Osteoblast (primary cell): ENCODE data around the gene MID1. TPM values are rescaled to one million over a fixed set of nuclear protein-coding genes. Genes with fewer than 3 reads are reported as not detected.
"Not testable (repeated sequence)": the region's sequence is repeated elsewhere in the genome, so short reads cannot be mapped to it uniquely, and the experiment has no call there.

ENCODE experiments used
- DNase-seq: peaks from one replicate; pipeline ENCODE4 v3.0.0; 2011; ENCODE audit warnings: low spot score, mixed read lengths; ENCODE audit not compliant: insufficient read length; ENCODE audit errors: missing footprints
- H2AFZ ChIP-seq: 2 replicates; pipeline ENCODE4 v1.6.0; 2011; ENCODE audit warnings: mild to moderate bottlenecking, low read length
- H3K27ac ChIP-seq: 2 replicates; pipeline ENCODE4 v1.5.1; 2011; ENCODE audit warnings: mild to moderate bottlenecking, low read depth, low read length, moderate library complexity
- H3K27me3 ChIP-seq: 2 replicates; pipeline ENCODE4 v1.6.0; 2012; ENCODE audit warnings: mild to moderate bottlenecking, control low read depth, inconsistent platforms, low read length, moderate library complexity; ENCODE audit not compliant: insufficient read depth
- H3K36me3 ChIP-seq: 2 replicates; pipeline ENCODE4 v1.5.1; 2011; ENCODE audit warnings: mild to moderate bottlenecking, low read length, control low read depth, moderate library complexity; ENCODE audit not compliant: insufficient read depth
- H3K4me1 ChIP-seq: 2 replicates; pipeline ENCODE4 v1.5.1; 2011; ENCODE audit warnings: mild to moderate bottlenecking, low read length, control low read depth, moderate library complexity; ENCODE audit not compliant: insufficient read depth
- H3K4me2 ChIP-seq: 2 replicates; pipeline ENCODE4 v1.6.0; 2011; ENCODE audit warnings: mild to moderate bottlenecking, low read length; ENCODE audit not compliant: insufficient read depth
- H3K4me3 ChIP-seq: fragments of 200-600 bp; sonication (generic); 3 replicates; pipeline ENCODE4 v1.5.1; 2012; ENCODE audit warnings: mild to moderate bottlenecking, low read length, inconsistent platforms; ENCODE audit not compliant: insufficient read depth
- H3K79me2 ChIP-seq: 2 replicates; pipeline ENCODE4 v1.6.0; 2012; ENCODE audit warnings: mild to moderate bottlenecking, low read length, control low read depth, inconsistent platforms; ENCODE audit not compliant: insufficient read depth
- H3K9me3 ChIP-seq: 2 replicates; pipeline ENCODE4 v1.5.1; 2011; ENCODE audit warnings: low read depth, low read length, control low read depth
- H4K20me1 ChIP-seq: 2 replicates; pipeline ENCODE4 v1.6.0; 2012; ENCODE audit warnings: mild to moderate bottlenecking, low read length, control low read depth; ENCODE audit not compliant: insufficient read depth
- total RNA-seq: library from RNA; depleted of rRNA; stranded (reverse); fragments of >200 nt; gene quantifications from 2 replicates; pipeline ENCODE4 v1.2.3, GENCODE V29; 2012
- TF ChIP-seq, protein P1 (sequence below): IDR thresholded peaks from 2 replicates; pipeline ENCODE4 v1.5.1; 2011; ENCODE audit warnings: mild to moderate bottlenecking, low read depth, low read length, moderate library complexity; ENCODE audit errors: extremely low read depth

MID1 gene
- total RNA-seq, 1 donor = 26.8 TPM

DNA sequence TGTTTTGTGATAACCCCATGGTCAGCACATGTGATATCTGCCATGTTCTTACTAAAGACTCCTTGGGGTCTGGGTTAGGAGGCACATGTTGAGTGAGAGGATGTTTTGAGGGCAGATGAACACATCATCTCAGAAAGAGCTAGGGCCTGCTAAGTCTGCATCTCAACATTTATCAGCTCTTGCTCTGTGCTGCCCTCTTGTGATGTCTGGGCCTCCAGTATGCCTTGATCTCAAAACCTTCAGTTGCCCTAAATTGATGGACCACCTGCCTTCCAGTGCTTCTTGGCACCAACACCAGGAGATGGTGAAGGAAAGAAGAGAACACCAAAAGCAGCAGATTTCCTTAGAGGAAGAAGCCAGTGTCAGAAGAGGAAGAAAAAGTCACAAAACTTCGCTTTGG lies 22.5 kb downstream of the MID1 start:
- H3K27ac ChIP-seq = no peak overlapping the region
- no peaks in the 10 kb centered on the region for H3K27me3 ChIP-seq
- peaks cover 46% of the 10 kb centered on the region for H3K79me2 ChIP-seq
- H3K4me1 ChIP-seq = peaks cover 8% of the 10 kb centered on the region
- H3K36me3 ChIP-seq = no peaks in the 10 kb centered on the region
- TF ChIP-seq, protein P1, sequence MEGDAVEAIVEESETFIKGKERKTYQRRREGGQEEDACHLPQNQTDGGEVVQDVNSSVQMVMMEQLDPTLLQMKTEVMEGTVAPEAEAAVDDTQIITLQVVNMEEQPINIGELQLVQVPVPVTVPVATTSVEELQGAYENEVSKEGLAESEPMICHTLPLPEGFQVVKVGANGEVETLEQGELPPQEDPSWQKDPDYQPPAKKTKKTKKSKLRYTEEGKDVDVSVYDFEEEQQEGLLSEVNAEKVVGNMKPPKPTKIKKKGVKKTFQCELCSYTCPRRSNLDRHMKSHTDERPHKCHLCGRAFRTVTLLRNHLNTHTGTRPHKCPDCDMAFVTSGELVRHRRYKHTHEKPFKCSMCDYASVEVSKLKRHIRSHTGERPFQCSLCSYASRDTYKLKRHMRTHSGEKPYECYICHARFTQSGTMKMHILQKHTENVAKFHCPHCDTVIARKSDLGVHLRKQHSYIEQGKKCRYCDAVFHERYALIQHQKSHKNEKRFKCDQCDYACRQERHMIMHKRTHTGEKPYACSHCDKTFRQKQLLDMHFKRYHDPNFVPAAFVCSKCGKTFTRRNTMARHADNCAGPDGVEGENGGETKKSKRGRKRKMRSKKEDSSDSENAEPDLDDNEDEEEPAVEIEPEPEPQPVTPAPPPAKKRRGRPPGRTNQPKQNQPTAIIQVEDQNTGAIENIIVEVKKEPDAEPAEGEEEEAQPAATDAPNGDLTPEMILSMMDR = peak; percentile 57
- no peak overlapping the region for H3K4me3 ChIP-seq
- no peak overlapping the region for H3K4me2 ChIP-seq
- H2AFZ ChIP-seq = no peak overlapping the region
- no peaks in the 10 kb centered on the region for H4K20me1 ChIP-seq
- DNase-seq = no peak
- no peaks in the 10 kb centered on the region for H3K9me3 ChIP-seq

DNA sequence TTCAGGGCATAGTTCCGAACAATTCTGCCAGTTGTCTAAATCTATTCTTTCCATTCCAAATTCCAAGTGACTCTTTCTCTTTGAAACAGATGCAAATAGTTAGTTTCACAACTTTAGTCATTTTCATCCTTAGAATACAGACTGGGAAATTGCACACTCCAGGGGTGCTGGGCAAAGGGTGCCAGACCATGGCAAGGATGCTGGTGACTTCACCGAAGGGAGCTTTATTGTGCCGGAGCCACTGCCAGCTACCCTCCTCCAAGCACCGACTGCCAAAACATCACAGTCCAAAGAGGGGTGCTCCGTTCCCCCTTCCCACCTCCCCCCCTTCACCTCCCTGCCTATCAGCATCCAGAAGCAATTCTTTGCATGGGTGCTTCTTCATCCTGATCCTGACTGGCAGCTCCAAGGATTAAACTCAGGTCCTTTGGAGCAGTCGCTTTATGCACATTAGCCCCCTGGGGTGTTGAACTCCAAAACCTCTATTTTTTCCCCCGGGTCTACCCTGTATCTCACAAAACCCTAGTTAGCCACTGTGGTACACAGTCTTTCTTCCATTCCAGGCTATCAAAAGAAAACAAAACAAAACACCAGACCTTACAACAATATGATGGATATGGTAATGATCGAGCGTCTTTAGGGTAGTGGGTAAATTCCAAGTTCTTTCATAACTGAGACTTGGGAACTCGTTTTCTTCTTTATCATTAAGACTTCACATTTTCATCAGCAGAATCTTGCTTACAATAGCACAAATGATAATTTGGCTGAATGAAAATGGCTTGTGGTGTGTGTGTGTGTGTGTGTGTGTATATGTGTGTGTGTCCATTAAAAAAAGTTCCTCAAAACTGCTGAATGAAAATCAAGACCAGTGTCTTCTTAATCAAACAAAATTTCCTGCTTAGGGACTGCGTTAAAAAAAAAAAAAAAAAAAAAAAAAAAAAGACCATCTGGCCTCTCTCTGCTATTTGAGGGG lies 28.7 kb downstream of the MID1 start:
- Histone ChIP-seq H3K9me3 (no peaks in the 10 kb centered on the region), H3K79me2 (peaks cover 29% of the 10 kb centered on the region)

DNA sequence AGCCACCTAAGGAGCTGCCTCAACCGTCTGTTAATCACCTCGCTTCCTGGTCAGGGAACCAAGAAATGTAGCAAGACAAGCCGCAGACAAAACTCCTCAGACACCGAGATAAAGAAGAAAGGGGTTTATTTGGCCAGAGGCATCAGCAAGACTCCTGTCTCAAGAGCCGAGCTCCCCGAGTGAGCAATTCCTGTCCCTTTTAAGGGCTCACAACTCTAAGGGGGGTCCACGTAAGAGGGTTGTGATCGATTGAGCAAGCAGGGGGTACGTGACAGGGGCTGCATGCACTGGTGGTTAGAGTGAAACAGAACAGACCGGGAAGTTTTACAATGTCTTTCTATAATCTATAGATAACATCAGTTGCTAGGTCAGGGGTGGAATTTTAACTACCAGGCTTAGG lies 30.6 kb downstream of the MID1 start:
- H3K4me1 ChIP-seq, DNase-seq, H4K20me1 ChIP-seq, H3K36me3 ChIP-seq, H2AFZ ChIP-seq, H3K4me2 ChIP-seq, H3K27ac ChIP-seq, H3K4me3 ChIP-seq, H3K9me3 ChIP-seq, H3K27me3 ChIP-seq: not testable (repeated sequence)
- H3K79me2 ChIP-seq = peaks cover 24% of the 10 kb centered on the region

More for the DNA sequence above, 28.7 kb downstream of the MID1 start:
- TF ChIP-seq, protein P1 = no peak
- Histone ChIP-seq H3K27ac (no peak overlapping the region), H3K4me3 (no peak overlapping the region), H2AFZ (no peak overlapping the region), H3K36me3 (no peaks in the 10 kb centered on the region), H3K27me3 (no peaks in the 10 kb centered on the region), H3K4me2 (no peak overlapping the region), H4K20me1 (no peaks in the 10 kb centered on the region), H3K4me1 (peaks cover under 1% of the 10 kb centered on the region)
- no peak for DNase-seq

DNA sequence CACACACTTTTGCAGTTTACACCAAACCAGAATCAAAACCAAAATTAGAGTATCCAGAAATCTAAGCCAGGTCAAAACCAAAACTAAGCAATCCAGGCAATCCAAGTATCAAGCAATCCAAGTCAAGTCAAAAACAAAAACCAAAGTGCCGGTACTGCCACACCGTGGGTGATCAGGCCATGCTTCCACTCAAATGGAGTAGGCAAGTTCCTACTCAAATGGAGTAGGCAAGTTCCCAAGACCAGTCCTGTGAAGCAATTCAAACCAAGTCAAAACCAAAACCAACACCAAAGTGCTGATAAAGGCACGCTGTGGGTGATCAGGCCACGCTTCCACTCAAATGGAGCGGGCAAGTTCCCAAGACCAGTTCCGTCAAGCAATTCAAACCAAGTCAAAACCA lies 31.3 kb downstream of the MID1 start:
- DNase-seq = no peak
- Histone ChIP-seq H3K36me3 (no peaks in the 10 kb centered on the region), H3K4me3 (no peak overlapping the region), H3K4me1 (no peaks in the 10 kb centered on the region), H2AFZ (no peak overlapping the region), H4K20me1 (no peaks in the 10 kb centered on the region), H3K27me3 (no peaks in the 10 kb centered on the region), H3K4me2 (no peak overlapping the region), H3K79me2 (peaks cover 26% of the 10 kb centered on the region), H3K9me3 (peaks cover under 1% of the 10 kb centered on the region), H3K27ac (no peak overlapping the region)
- TF ChIP-seq, protein P1 = no peak

DNA sequence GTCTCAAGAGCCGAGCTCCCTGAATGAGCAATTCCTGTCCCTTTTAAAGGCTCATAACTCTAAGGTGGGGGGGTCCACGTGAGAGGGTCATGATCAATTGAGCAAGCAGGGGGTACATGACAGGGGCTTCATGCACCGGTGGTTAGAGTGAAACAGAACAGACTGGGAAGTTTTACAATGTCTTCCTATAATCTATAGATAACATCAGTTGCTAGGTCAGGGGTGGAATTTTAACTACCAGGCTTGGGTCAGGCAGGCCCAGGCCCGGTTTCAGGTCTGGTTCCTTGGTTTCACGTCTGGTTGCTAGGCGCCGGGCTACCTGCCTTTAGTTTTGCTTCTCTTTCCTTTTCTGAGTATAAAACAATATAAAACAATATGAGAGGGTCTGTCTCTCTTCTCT lies 35.5 kb downstream of the MID1 start:
- not testable (repeated sequence) for H4K20me1 ChIP-seq, H2AFZ ChIP-seq, H3K27ac ChIP-seq, H3K4me2 ChIP-seq, H3K4me3 ChIP-seq, H3K36me3 ChIP-seq, H3K9me3 ChIP-seq, DNase-seq, H3K4me1 ChIP-seq, H3K27me3 ChIP-seq
- H3K79me2 ChIP-seq = peaks cover 18% of the 10 kb centered on the region
